Measurements from ENCODE around the gene HDAC3.
A peak's percentile ranks its signal among the peaks of the same experiment; 100 is the strongest.

Gene HDAC3

GRCh38 chr5:141636413-141637122, at the start of gene HDAC3, which contains the start of gene RELL2:
TSS of gene HDAC3 (minus strand) at chr5:141636849. CDS start at chr5:141636790, 59 bp downstream.
TSS of gene RELL2 (plus strand) at chr5:141636997. CDS start at chr5:141638226, 1,229 bp downstream.
- peak; percentile 93 for DNase-seq

DNA sequence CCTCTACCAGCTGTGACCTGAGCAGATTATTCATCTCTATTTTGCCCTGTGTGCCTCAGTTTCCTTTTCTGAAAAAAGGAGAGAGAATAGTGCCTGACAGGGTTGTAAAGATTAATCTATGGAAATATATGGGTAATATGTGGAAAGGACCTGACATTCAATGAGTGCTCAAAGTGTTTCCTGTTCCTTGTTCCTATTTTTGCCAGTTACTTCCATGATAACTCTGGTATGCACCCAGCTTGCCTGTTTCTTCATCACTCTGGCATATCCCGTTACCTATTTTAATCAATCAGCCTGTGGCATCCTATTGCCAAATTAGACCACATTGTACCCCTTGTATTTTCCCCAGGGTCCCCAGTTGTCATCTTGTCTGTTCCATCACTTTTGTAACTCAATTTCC, 48.9 kb upstream of the HDAC3 start:
- no peak for DNase-seq

- DNase-seq, result no peak
Measured at GRCh38 chr5:141683596-141684141, 47.0 kb upstream of the HDAC3 start.

- DNase-seq, result peak; percentile 38
Measured at GRCh38 chr5:141681695-141682641, 45.3 kb upstream of the HDAC3 start, which contains the start of gene ARAP3. TSS of gene ARAP3 (minus strand) at chr5:141682230. CDS start at chr5:141680486, 1,744 bp downstream.

- no peak for DNase-seq
Measured at GRCh38 chr5:141681295-141681694, 44.6 kb upstream of the HDAC3 start.

- DNase-seq, result no peak
Measured at GRCh38 chr5:141680751-141681201, 44.1 kb upstream of the HDAC3 start.

DNA sequence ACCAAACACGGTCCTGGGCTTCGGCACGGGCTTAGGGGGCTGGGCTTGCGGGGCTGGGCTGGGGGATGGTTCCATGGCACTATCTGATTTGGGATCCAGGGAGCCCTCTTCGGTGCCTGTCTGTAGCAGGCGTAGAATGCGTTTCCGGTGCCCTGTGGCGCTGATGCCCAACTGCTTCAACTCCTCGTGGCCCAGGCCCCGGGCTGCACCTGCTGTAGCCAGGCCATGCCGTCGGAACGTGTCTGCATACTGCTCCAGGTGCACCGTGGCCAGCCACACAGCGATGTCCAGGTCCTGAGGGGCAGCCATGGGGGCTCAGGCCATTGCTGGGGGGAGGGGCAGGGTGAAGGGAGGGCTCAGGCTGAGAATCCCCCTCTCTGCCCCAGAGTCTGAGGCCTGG, 43.5 kb upstream of the HDAC3 start:
- DNase-seq, result no peak

GRCh38 chr5:141677415-141677814, 40.8 kb upstream of the HDAC3 start:
- no peak for DNase-seq

- no peak for DNase-seq
Measured at GRCh38 chr5:141675672-141676071, 39.0 kb upstream of the HDAC3 start.

DNA sequence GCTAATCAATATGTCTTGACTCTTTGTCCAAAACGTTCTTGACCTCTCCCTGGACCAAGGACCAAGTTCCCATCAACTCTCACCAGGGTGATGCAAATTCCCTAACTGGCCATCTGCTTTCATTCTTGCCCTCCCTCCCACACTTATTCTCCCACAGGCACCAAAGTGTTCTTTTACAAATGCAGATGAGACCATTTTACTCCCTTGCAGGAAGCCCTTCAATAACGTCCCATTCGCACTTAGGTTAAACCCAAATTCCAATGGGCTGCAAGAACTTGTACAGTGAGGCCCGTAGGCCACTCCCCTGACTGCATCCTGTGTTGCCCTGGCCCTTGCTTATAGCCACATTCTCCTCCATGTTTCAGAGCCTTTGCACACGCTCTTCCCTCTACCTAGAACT, 38.1 kb upstream of the HDAC3 start:
- DNase-seq, result no peak

DNA sequence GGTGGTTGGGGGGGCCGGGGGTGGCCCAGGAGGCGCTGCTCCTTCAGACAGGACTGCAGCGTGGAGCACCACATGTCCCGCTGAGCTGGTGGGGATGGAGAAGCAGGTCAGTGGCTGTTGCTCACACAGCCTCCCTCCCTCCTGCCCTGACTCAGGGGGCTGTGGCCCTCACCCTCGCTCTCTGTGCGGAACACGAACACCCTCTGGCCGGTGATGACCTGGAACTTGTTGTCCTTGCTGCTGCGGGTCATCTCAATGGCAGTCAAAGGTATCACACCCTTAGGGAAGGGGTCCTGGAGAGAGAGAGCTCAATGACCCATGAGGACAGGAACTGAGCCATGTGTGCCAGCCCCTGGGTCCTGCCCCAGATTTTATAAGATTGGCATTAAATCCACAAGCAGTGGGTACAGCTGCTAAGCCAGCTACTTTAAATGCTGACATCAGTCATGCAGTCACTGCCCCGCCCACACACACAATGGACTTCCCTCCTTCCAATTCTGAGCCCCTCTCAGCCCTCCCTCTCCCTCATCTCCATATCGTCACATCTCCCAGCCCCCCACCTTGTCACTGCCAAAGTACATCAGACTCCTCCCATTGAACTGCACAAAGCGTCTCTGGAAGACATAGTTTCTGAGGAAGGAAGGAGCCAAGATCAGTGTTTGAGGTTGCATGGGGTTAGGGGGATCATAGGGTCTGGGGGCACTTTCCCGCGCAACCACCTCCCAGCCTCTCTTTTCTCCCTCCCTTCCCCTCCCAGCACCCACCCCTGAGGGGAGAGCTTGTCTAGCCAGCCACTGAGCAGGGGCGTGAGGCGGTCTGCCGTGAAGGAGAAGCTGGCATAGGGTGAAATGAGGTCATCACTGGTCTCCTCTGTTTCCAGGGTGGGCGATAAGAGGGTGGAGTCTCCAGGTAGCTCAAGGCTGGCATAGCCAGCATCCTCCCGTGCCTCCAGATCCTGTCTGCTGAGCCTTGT, 36.5 kb upstream of the HDAC3 start:
- DNase-seq, result no peak

DNA sequence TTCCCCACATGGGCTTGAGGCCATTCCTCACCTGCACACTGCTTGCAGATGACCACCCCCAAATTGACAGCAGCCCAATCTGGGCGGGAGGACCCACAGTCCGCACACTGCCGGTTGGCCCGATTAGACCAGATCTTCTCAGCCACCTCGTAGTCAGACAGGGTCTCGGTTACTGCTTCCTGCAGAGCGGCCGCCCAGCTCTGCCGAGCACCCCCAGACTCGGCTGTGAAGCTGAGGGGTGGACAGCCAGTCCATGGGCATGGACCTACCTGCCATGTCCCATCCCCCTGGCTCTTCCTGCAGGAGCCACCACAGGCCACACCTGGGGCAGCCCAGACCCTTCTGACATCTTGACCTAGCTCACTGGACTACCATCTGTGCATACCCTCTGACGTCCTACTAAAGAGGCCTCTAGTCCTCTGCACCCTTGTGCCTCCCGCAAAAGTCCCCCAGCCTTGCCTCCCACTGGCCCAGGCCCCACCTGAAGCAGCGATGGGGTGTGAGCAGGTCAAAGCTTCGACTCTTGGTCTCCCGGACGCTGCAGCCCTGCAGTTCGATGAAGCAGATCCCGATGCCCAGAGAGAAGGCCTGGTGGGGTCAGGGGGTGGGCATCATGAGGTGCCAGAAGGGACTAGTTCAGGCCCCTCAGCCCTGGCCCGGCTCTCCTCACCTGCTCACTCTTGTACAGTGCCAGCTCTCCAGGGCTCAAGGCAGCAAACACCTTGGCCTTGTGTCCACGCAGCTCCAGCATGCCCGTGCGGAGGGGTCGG, 35.6 kb upstream of the HDAC3 start:
- no peak for DNase-seq

DNA sequence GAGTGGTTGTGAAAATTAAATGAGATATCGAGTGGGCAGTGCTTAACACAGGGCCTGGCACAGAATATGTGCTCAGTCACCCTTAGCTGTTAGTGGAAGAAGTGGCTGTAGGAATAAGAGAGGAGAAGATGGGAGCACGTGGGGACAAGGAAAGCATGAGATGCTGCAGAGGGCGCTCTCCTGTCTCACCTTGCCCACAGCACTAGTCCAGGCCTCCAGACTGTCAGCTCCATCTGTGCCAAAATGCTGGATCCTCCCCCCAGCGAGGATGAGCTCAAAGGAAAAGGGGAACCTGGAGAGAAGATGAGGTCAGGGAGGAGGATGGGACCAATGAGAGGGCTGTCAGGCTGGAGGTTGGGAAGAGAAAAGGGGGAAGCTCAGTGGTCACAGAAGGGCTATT, 32.9 kb upstream of the HDAC3 start:
- no peak for DNase-seq

- no peak for DNase-seq
Measured at GRCh38 chr5:141668601-141669265, 32.1 kb upstream of the HDAC3 start.

GRCh38 chr5:141665995-141666940, 29.6 kb upstream of the HDAC3 start:
- no peak for DNase-seq

GRCh38 chr5:141664733-141665461, 28.2 kb upstream of the HDAC3 start:
- peak; percentile 76 for DNase-seq

DNA sequence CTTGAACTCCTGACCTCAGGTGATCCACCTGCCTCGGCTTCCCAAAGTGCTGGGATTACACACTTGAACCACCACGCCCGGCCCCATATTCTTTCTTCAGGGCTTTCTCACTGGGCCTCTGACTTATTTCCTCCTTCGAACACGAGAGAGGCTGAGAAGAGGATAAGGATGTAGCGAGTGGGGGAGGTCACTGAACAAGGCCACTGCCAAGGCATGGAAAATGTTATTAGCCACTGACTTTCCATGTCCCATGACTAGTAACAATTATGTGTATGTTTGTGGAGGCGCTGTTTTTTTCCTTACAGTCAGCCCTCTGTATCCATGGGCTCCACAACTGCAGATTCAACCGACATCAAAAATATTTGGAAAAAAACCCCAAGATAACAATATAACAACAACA, 26.9 kb upstream of the HDAC3 start:
- no peak for DNase-seq

DNA sequence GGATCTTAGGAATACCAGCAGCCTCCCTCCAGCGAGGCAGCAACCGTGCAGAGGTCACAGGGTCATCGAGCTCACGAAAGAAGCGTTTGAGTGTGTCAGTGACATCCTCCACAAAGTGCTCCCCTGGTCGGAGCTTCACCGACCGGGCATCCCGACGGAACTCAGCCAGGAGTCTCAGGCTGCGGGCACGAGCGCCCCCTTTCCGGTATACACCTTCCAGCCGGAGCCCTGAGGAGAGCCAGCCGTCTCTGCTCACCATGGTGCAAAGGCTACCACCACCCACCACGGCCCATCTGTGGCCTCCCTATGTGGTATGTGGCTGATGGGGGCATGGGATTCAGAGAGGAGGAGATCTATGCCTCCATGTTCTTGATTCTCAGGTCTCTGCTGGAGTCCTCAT, 25.4 kb upstream of the HDAC3 start:
- DNase-seq, result no peak
